ENCODE measurements around the gene PIGP.

PIGP gene

GRCh38 chr21:37087188-37087587, 14.3 kb upstream of the PIGP start:
- Histone ChIP-seq H3K4me1 (ENCODE audit: control insufficient read depth, low read length) (0 out of 2 replicates have a peak, but pooled peaks cover 6% of the 10 kb centered on the region), H3K4me3 (ENCODE audit: low read length) (no peak overlapping the region), H3K27ac (ENCODE audit: low read depth, low read length) (no peak overlapping the region), H3K27me3 (ENCODE audit: control insufficient read depth, low read length) (no peaks in the 10 kb centered on the region), H3F3A (ENCODE audit: control insufficient read depth, insufficient read depth) (no peaks in the 10 kb centered on the region), H4K20me1 (ENCODE audit: control insufficient read depth, insufficient read depth, low read depth, low read length) (peaks cover 3% of the 10 kb centered on the region; the same call in 1 of the 2 replicates), H3K4me2 (ENCODE audit: low read length) (no peak overlapping the region), H3K9me3 (ENCODE audit: control insufficient read depth, insufficient read depth, low read length) (no peaks in the 10 kb centered on the region), H3K36me3 (ENCODE audit: control insufficient read depth, low read length) (peaks cover 29% of the 10 kb centered on the region), H3K79me2 (ENCODE audit: control insufficient read depth, low read length) (peaks cover 63% of the 10 kb centered on the region), H3K9me2 (replicated peaks; ENCODE audit: control insufficient read depth, low read length) (no peaks in the 10 kb centered on the region)
- TF ChIP-seq EZH2phosphoT487 (IDR thresholded peaks at IDR 0.05; ENCODE audit: borderline replicate concordance, low read length): no peak

GRCh38 chr21:37085726-37086125, 12.9 kb upstream of the PIGP start:
- H3K9me3 ChIP-seq (ENCODE audit: control insufficient read depth, insufficient read depth, low read length): no peaks in the 10 kb centered on the region
- no peaks in the 10 kb centered on the region for H3K27me3 ChIP-seq (ENCODE audit: control insufficient read depth, low read length)
- no peaks in the 10 kb centered on the region for H3F3A ChIP-seq (ENCODE audit: control insufficient read depth, insufficient read depth)
- H3K36me3 ChIP-seq (ENCODE audit: control insufficient read depth, low read length): peaks cover 22% of the 10 kb centered on the region
- H3K9me2 ChIP-seq (replicated peaks; ENCODE audit: control insufficient read depth, low read length): no peaks in the 10 kb centered on the region
- TF ChIP-seq CTCF (IDR thresholded peaks at IDR 0.05; ENCODE audit: low read depth, low read length, poor library complexity, severe bottlenecking) (no peak), EZH2phosphoT487 (IDR thresholded peaks at IDR 0.05; ENCODE audit: borderline replicate concordance, low read length) (no peak)
- 0 out of 2 replicates have a peak, but pooled peaks cover 6% of the 10 kb centered on the region for H3K4me1 ChIP-seq (ENCODE audit: control insufficient read depth, low read length)
- H3K27ac ChIP-seq (ENCODE audit: low read depth, low read length): no peak overlapping the region
- no peak overlapping the region for H3K4me3 ChIP-seq (ENCODE audit: low read length)
- H3K4me2 ChIP-seq (ENCODE audit: low read length): no peak overlapping the region
- peaks cover 77% of the 10 kb centered on the region for H3K79me2 ChIP-seq (ENCODE audit: control insufficient read depth, low read length)
- H4K20me1 ChIP-seq (ENCODE audit: control insufficient read depth, insufficient read depth, low read depth, low read length): peaks cover 4% of the 10 kb centered on the region; the same call in 1 of the 2 replicates

- no peak overlapping the region for H3K4me3 ChIP-seq (ENCODE audit: low read length)
- no peak overlapping the region for H3K4me2 ChIP-seq (ENCODE audit: low read length)
- peaks cover 96% of the 10 kb centered on the region for H3K79me2 ChIP-seq (ENCODE audit: control insufficient read depth, low read length)
- H3K9me2 ChIP-seq (replicated peaks; ENCODE audit: control insufficient read depth, low read length): no peaks in the 10 kb centered on the region
- no peak overlapping the region for H3K27ac ChIP-seq (ENCODE audit: low read depth, low read length)
- no peaks in the 10 kb centered on the region for H3K27me3 ChIP-seq (ENCODE audit: control insufficient read depth, low read length)
- H3K36me3 ChIP-seq (ENCODE audit: control insufficient read depth, low read length): peaks cover 5% of the 10 kb centered on the region
- H3F3A ChIP-seq (ENCODE audit: control insufficient read depth, insufficient read depth): peaks cover 8% of the 10 kb centered on the region; the same call in 1 of the 2 replicates
- peaks cover 19% of the 10 kb centered on the region for H3K4me1 ChIP-seq (ENCODE audit: control insufficient read depth, low read length)
- TF ChIP-seq EZH2phosphoT487 (IDR thresholded peaks at IDR 0.05; ENCODE audit: borderline replicate concordance, low read length): no peak
- TF ChIP-seq CTCF (IDR thresholded peaks at IDR 0.05; ENCODE audit: low read depth, low read length, poor library complexity, severe bottlenecking): no peak
- no peaks in the 10 kb centered on the region for H3K9me3 ChIP-seq (ENCODE audit: control insufficient read depth, insufficient read depth, low read length)
- peaks cover 4% of the 10 kb centered on the region; the same call in 1 of the 2 replicates for H4K20me1 ChIP-seq (ENCODE audit: control insufficient read depth, insufficient read depth, low read depth, low read length)
Measured at GRCh38 chr21:37082856-37083528, 10.1 kb upstream of the PIGP start.

GRCh38 chr21:37082375-37082774, 9.5 kb upstream of the PIGP start:
- peaks cover 10% of the 10 kb centered on the region; the same call in 1 of the 2 replicates for H3F3A ChIP-seq (ENCODE audit: control insufficient read depth, insufficient read depth)
- H3K36me3 ChIP-seq (ENCODE audit: control insufficient read depth, low read length): peaks cover 3% of the 10 kb centered on the region; the same call in 1 of the 2 replicates
- H3K27me3 ChIP-seq (ENCODE audit: control insufficient read depth, low read length): no peaks in the 10 kb centered on the region
- H3K79me2 ChIP-seq (ENCODE audit: control insufficient read depth, low read length): peaks cover 97% of the 10 kb centered on the region
- no peak overlapping the region for H3K4me2 ChIP-seq (ENCODE audit: low read length)
- H3K4me3 ChIP-seq (ENCODE audit: low read length): no peak overlapping the region
- no peaks in the 10 kb centered on the region for H3K9me3 ChIP-seq (ENCODE audit: control insufficient read depth, insufficient read depth, low read length)
- no peak overlapping the region for H3K27ac ChIP-seq (ENCODE audit: low read depth, low read length)
- H3K4me1 ChIP-seq (ENCODE audit: control insufficient read depth, low read length): peaks cover 25% of the 10 kb centered on the region
- TF ChIP-seq CTCF (IDR thresholded peaks at IDR 0.05; ENCODE audit: low read depth, low read length, poor library complexity, severe bottlenecking) (no peak), EZH2phosphoT487 (IDR thresholded peaks at IDR 0.05; ENCODE audit: borderline replicate concordance, low read length) (no peak)
- H4K20me1 ChIP-seq (ENCODE audit: control insufficient read depth, insufficient read depth, low read depth, low read length): peaks cover 4% of the 10 kb centered on the region; the same call in 1 of the 2 replicates
- H3K9me2 ChIP-seq (replicated peaks; ENCODE audit: control insufficient read depth, low read length): no peaks in the 10 kb centered on the region
